ENCODE results near the gene SOCS1. TPM values are rescaled to one million over a fixed set of nuclear protein-coding genes. Genes with fewer than 3 reads are reported as not detected.

Gene SOCS1
- total and polyA plus RNA-seq, 2 donors (not counting 3 experiments of a cell fraction or from before 2014, with no cell fraction given): 1.1 to 1.7 TPM

DNA sequence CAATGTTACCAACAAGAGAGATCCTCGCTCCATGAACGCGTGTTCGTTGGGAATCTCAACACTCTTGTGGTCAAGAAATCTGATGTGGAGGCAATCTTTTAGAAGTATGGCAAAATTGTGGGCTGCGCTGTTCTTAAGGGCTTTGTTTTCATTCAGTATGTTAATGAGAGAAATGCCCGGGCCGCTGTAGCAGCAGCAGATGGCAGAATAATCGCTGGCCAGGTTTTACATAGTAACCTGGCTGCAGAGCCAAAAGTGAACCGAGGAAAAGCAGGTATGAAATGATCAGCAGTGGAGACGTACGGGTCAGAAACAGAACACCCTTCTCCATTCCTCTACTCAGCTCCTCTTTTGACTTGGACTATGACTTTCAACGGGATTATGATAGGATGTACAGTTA lies 13.3 kb downstream of the SOCS1 start:
- Histone ChIP-seq H2AFZ (ENCODE audit: low read depth, low read length) (no peak overlapping the region), H3K27ac (ENCODE audit: insufficient read depth, low read depth, low read length) (no peak overlapping the region), H3K9me1 (replicated peaks; ENCODE audit: control insufficient read depth, extremely low read depth, insufficient read depth, low read length) (no peaks in the 10 kb centered on the region), H3K4me2 (ENCODE audit: insufficient read depth, low read length) (no peak overlapping the region), H3K4me1 (ENCODE audit: control insufficient read depth, extremely low read depth, insufficient read depth, low read length) (no peaks in the 10 kb centered on the region), H3K27me3 (ENCODE audit: control insufficient read depth in 2 of 2, insufficient read depth in 2 of 2, low read length in 2 of 2) (peaks cover 4 to 6% of the 10 kb centered on the region in 2 experiments), H3K4me3 (replicated peaks in 1 of 3; ENCODE audit: insufficient read depth in 1 of 3, low read depth in 1 of 3, low read length in 3 of 3) (no peak overlapping the region), H3K79me2 (ENCODE audit: control insufficient read depth, insufficient read depth, low read length) (no peaks in the 10 kb centered on the region), H3K9ac (replicated peaks; ENCODE audit: extremely low read depth, insufficient read depth, low read length) (no peak overlapping the region), H3K36me3 (ENCODE audit: control insufficient read depth in 2 of 2, extremely low read depth in 1 of 2, insufficient read depth in 2 of 2, low read length in 2 of 2) (no peaks in the 10 kb centered on the region), H3K9me3 (replicated peaks; ENCODE audit: control insufficient read depth, insufficient read depth, low read length) (no peaks in the 10 kb centered on the region), H4K20me1 (replicated peaks; ENCODE audit: control insufficient read depth, extremely low read depth, insufficient read depth, low read length) (no peaks in the 10 kb centered on the region)
- FAIRE-seq (no peak), DNase-seq (ENCODE audit: low read depth, low spot score) (no peak)
- BruUV-seq (replicated peaks): no TSS peak
- ChIA-PET CTCF (interaction anchor here (1.2 to 1.6 kb wide), 2 partner anchors 13 to 271 kb away, joined by 3 to 5 read pairs; partner anchors contain the start of gene SOCS1), POLR2A (no interaction called here)
- dilution Hi-C loops (cut with MboI; ENCODE audit: extremely low pct_ligation_motif_present, low sequenced_read_pairs) (no loop called here), intact Hi-C loops (cut with micrococcal nuclease) (no loop called here)
- TF ChIP-seq MYC (IDR thresholded peaks at IDR 0.05; ENCODE audit: low read depth, low read length): no peak
- no peak for TF ChIP-seq JUN (IDR thresholded peaks at IDR 0.05; ENCODE audit: borderline replicate concordance, insufficient read depth, insufficient read length, low read depth)
- no peak for TF ChIP-seq POLR2AphosphoS5 (IDR thresholded peaks at IDR 0.05; ENCODE audit: insufficient read depth, low read depth, low read length)
- TF ChIP-seq GATA2 (IDR thresholded peaks at IDR 0.05; ENCODE audit: insufficient read depth, insufficient read length, low read depth, low read length): no peak
- TF ChIP-seq, protein P1, sequence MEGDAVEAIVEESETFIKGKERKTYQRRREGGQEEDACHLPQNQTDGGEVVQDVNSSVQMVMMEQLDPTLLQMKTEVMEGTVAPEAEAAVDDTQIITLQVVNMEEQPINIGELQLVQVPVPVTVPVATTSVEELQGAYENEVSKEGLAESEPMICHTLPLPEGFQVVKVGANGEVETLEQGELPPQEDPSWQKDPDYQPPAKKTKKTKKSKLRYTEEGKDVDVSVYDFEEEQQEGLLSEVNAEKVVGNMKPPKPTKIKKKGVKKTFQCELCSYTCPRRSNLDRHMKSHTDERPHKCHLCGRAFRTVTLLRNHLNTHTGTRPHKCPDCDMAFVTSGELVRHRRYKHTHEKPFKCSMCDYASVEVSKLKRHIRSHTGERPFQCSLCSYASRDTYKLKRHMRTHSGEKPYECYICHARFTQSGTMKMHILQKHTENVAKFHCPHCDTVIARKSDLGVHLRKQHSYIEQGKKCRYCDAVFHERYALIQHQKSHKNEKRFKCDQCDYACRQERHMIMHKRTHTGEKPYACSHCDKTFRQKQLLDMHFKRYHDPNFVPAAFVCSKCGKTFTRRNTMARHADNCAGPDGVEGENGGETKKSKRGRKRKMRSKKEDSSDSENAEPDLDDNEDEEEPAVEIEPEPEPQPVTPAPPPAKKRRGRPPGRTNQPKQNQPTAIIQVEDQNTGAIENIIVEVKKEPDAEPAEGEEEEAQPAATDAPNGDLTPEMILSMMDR (IDR thresholded peaks at IDR 0.05; ENCODE audit: extremely low read depth in 1 of 2, insufficient read depth in 1 of 2, low read depth in 1 of 2, low read length in 2 of 2): no peak
- TF ChIP-seq EZH2 (IDR thresholded peaks at IDR 0.05; ENCODE audit: borderline replicate concordance, low read depth, low read length, severe bottlenecking): no peak
- no peak for TF ChIP-seq FOS (IDR thresholded peaks at IDR 0.05; ENCODE audit: borderline replicate concordance, insufficient read depth, low read length)
- no peak for TF ChIP-seq POLR2A (IDR thresholded peaks at IDR 0.05; ENCODE audit: low read depth, low read length)
- TF ChIP-seq, protein P2, sequence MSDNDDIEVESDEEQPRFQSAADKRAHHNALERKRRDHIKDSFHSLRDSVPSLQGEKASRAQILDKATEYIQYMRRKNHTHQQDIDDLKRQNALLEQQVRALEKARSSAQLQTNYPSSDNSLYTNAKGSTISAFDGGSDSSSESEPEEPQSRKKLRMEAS (IDR thresholded peaks at IDR 0.05; ENCODE audit: insufficient read depth, insufficient read length): no peak
